Measurements from ENCODE around the gene FRMPD2.

DNA sequence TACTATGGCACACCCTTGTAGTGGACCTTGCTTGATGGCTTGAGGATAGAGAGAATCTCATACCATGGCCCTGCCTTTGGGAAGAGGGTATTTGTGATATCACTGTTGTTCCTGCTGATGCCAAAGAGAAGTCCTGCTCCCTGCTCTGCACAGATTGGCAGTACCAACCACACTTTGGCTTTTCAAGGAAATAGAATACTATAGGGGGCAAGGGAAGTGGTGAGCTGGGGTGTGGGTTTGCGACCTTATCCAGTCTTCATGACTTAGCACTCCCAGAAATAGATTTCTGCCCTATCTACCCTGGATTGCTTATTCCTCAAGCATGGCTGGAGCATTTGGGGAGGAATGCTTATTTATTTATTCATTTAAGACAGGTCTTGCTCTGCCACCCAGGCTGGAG lies 25.2 kb upstream of the FRMPD2 start:
- TF ChIP-seq CTCF (IDR thresholded peaks at IDR 0.05) (no peak), POLR2A (IDR thresholded peaks at IDR 0.05) (no peak)

All from heart left ventricle (tissue), 13 donors.